ENCODE results near the gene EBP.
"Not testable (repeated sequence)": the region's sequence is repeated elsewhere in the genome, so short reads cannot be mapped to it uniquely, and the experiment has no call there.

EBP gene

GRCh38 chrX:48492293-48492910, 29.2 kb upstream of the EBP start:
- no peak for DNase-seq (ENCODE audit: low read depth in 4 of 4, low spot score in 1 of 4)

DNA sequence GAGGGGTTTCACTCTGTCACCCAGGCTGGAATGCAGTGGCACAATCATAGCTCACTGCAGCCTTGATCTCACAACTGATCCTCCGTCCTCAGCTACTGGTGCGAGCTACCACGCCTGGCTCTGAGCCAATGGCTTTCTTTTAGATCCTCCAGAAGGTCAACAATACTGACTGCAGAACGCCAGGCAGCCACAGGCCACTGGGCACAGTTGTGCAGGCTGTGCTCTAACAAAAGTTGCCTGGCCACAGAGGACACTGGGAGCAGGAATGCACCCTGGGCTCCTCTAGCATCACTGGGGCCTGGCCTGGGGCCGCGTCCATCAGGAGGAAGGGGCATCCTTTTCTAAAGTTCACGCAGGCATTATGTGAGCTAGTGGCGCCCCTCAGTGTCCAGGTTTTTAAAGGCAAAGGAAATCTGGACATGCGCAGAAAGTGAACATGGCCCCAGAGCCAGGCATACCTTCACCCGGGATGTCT, 27.7 kb upstream of the EBP start:
- DNase-seq (ENCODE audit: low read depth in 4 of 4, low spot score in 1 of 4) = no peak

GRCh38 chrX:48496660-48497059, 24.9 kb upstream of the EBP start:
- no peak for DNase-seq (ENCODE audit: low read depth in 4 of 4, low spot score in 1 of 4)

GRCh38 chrX:48497871-48498270, 23.7 kb upstream of the EBP start:
- no peak for DNase-seq (ENCODE audit: low read depth in 4 of 4, low spot score in 1 of 4)

GRCh38 chrX:48498374-48498809, 23.2 kb upstream of the EBP start:
- no peak for DNase-seq (ENCODE audit: low read depth in 4 of 4, low spot score in 1 of 4)

DNA sequence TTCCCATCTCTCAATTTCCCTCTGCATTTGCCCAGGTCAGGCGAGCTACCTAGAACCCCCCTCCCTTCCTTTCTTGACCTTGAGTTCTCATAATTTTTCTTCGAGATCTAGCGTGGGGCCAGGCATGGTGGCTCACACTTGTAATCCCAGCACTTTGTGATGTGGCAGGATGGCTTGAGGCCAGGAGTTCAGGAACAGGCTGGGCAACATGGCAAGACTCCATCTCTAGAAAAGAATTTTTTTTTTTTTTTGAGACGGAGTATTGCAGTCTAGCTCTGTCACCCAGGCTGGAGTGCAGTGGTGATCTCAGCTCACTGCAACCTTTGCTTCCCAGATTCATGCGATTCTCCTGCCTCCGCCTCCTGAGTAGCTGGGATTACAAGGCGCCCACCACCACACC, 17.3 kb upstream of the EBP start:
- DNase-seq (ENCODE audit: low read depth in 4 of 4, low spot score in 1 of 4) = no peak

DNA sequence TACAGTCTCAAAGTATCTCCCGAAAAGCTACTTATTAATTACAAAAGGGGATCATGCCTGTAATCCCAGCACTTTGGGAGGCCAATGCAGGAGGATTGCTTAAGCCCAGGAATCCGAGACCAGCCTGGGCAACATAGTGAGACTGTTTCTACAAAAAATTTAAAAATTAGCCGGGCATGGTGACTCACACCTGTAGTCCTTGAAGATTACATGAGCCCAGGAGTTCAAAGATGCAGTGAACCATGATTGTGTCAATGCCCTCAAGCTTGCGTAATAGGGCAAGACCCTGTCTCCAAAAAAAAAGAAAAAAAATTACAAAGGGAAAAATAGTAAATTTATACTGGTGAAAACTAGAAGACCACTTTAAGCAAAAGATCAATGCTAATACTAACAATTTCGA, 16.1 kb upstream of the EBP start:
- DNase-seq (ENCODE audit: low read depth in 4 of 4, low spot score in 1 of 4) = no peak

DNA sequence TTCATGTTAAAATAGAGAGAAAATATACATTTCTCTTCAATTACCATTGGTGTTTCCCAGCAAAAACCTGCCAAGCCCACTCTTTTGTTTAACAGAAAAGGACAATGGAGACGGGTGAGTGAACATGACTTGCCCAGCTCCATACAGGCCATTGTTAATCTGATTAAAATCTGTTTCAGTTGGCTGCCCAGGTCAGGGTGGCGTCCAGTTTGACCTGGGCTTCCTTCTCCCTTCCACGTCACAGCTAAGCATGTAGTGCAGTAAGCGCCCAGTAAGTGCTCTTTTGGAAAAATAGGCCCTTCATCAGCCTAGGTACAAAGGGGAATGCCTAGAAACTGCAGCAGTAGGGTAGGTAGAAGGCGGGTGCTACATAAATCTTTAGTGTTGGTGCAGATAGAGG, 14.4 kb upstream of the EBP start:
- DNase-seq (ENCODE audit: low read depth in 4 of 4, low spot score in 1 of 4) = no peak

- DNase-seq (ENCODE audit: low read depth in 4 of 4, low spot score in 1 of 4) = peak; percentile 50 to 72 (median 64)
These were observed 13.0 kb upstream of the EBP start, which contains the start of gene PORCN for GRCh38 chrX:48508400-48509244. PORCN (plus strand) TSS chrX:48508992; CDS start chrX:48509821, 829 bp downstream.

- DNase-seq (ENCODE audit: low read depth in 4 of 4, low spot score in 1 of 4) = no peak
These were observed 12.4 kb upstream of the EBP start for GRCh38 chrX:48509245-48509590.

DNA sequence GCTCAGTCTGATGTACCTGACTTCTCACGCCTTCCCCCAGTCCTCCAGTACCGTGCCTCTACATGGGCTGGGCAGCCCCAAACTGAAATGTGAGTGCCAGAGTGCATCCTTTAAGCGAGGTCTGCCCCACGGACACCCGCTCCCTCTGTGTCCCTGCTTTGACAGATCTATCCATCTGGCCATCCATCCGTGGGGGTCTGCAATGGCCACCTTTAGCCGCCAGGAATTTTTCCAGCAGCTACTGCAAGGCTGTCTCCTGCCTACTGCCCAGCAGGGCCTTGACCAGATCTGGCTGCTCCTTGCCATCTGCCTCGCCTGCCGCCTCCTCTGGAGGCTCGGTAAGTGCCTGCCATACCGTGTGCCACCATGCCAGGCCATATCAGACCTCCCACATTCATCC, 12.0 kb upstream of the EBP start:
- DNase-seq (ENCODE audit: low read depth in 4 of 4, low spot score in 1 of 4) = no peak

- DNase-seq (ENCODE audit: low read depth in 4 of 4, low spot score in 1 of 4) = no peak
These were observed 10.0 kb upstream of the EBP start for GRCh38 chrX:48511560-48511959.

DNA sequence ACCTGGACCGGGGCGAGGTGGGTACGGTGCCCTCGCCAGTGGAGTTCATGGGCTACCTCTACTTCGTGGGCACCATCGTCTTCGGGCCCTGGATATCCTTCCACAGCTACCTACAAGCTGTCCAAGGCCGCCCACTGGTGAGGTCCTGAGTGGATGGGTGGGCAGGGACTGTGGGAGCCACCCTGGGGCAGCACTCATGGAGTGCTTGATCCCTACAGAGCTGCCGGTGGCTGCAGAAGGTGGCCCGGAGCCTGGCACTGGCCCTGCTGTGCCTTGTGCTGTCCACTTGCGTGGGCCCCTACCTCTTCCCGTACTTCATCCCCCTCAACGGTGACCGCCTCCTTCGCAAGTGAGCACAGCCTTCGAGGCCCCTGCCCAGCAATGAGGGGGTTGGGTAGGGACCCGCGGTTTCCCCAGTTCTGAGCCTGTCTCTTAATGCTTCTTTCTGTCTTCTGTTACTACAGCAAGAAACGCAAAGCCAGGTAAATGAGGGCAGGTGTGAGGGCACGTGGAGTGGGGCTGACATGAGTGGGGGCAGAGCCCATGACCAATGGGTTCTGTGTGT, 9.2 kb upstream of the EBP start:
- DNase-seq (ENCODE audit: low read depth in 4 of 4, low spot score in 1 of 4) = no peak

DNA sequence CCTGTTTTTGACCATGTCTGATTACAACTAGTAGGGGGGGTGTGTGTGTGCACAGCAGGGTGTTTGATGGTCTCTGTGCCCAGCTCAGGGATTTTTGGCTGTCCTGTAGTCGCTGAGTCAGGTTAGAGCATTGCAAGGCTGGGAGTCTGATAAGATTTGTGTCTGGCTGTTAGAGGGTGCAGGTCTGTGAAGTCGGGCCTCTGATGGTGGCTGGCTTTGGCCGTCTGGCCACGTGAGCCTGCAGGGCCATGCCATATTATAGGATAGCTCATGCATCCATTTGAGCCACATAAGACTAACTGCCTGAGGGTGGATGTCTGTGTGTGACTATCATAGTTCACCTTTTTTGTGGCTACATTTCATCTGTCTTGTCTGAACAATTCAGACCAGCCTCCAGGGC, 7.9 kb upstream of the EBP start:
- DNase-seq (ENCODE audit: low read depth in 4 of 4, low spot score in 1 of 4) = no peak

DNA sequence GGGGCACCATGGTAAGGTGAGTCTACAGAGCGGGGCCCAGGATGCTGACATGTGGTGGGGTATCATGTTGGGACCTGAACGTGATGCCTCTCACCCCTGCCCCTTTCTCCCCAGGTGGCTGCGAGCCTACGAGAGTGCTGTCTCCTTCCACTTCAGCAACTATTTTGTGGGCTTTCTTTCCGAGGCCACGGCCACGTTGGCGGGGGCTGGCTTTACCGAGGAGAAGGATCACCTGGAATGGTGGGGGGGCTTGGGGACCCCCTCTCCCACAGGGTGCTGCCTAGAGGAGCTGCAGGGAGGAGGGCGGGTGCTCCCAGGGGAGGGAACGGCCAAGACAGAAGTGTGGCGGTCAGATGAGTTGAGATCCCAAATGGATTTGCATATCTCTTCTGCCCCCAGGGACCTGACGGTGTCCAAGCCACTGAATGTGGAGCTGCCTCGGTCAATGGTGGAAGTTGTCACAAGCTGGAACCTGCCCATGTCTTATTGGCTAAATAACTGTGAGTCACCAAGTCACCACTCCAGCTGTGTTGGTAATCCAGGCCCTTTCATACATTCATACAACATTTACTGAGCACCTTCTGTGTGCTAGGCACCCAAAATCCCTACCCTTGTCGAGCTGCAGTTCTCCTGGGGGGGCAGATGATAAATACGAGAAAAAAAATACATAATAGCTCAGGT, 7.3 kb upstream of the EBP start:
- no peak for DNase-seq (ENCODE audit: low read depth in 4 of 4, low spot score in 1 of 4)

DNA sequence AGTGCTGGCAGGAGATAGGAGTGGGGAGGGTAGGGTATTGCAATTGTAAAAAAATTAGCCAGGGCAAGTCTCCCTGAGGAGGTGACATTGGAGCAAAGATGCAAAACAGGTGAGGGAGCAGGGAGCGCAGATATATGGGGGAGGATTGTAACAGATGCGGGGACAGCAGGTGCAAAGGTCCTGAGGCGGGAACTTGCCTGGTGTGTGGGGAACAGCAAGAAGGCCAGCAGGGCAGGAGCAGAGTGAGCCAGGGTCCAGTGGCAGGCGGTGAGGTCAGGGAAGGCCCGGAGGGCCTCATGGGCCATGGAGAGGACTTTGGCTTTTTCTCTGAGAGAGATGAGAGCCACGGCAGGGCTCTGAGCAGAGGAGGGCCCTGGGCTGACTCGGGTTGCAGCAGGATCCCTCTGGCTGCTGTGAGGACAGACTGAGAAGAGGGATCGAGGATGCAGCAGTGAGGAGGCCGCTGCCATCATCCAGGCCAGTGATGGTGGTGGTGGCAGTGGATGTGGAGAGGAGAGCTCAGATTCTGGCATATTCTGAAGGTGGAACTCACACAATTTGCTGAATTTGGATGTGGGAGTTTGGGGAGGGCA, 6.6 kb upstream of the EBP start:
- DNase-seq (ENCODE audit: low read depth in 4 of 4, low spot score in 1 of 4) = no peak

DNA sequence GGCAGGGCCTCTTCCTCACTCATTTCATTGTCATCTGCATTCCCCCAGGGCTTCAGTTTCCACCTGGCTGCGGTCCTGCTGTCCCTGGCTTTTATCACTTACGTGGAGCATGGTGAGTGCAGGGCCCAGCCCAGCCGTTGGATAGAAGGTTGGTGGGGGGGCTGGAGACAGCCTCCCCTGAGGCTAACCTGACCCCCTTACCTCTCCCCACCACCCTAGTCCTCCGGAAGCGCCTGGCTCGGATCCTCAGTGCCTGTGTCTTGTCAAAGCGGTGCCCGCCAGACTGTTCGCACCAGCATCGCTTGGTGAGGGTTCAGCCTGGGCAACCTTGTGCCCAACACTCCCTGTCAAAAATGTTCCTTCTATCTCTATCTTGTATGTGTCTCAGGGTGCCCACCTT, 5.8 kb upstream of the EBP start:
- no peak for DNase-seq (ENCODE audit: low read depth in 4 of 4, low spot score in 1 of 4)

GRCh38 chrX:48516285-48516684, 5.3 kb upstream of the EBP start:
- DNase-seq (ENCODE audit: low read depth in 4 of 4, low spot score in 1 of 4) = no peak

DNA sequence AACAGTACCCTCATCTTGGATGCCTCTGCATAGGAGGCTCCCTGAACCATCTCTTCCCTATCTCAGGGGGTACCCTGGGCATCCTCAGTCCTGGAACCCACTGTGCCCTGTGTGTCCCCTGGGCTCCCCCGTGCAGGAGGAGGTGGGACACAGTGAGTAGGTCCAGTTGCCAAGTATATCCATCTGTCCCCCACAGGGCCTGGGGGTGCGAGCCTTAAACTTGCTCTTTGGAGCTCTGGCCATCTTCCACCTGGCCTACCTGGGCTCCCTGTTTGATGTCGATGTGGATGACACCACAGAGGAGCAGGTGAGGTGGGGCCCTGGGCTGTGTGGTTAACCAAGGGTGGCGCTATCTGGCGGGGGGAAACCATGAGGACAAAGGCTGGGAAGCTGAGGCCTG, 4.6 kb upstream of the EBP start:
- DNase-seq (ENCODE audit: low read depth in 4 of 4, low spot score in 1 of 4) = no peak

- DNase-seq (ENCODE audit: low read depth in 4 of 4, low spot score in 1 of 4) = not testable (repeated sequence)
These were observed 2.1 kb upstream of the EBP start for GRCh38 chrX:48519481-48519880.

DNA sequence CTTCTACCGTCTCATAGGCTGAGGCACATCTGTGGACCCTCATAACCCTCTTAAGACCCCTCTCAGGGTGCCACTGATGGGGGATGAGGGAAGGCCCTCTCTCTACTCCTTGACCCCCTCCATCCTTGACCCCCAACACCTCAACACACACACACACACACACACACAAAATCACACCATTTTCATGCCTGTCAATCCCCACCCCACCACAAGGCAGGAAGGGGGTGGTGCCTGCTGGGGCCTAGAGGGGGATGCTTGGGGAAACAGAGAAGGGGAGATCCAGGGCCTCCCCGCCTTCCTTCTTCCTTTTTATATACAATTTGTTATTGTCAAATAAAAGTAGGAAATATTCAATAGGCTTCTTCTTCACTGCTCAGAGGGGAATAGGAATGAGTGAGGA, 1.2 kb upstream of the EBP start:
- no peak for DNase-seq (ENCODE audit: low read depth in 4 of 4, low spot score in 1 of 4)
